HFF-Myc (cell line): ENCODE measurements around the gene EHF.

Experiments
- DNase-seq: peaks from one replicate; pipeline ENCODE4 v3.0.0-alpha.2; 2011; ENCODE audit warnings: low read depth; ENCODE audit errors: extremely low read depth
- H3K4me3 ChIP-seq: replicated peaks from 2 replicates; pipeline ENCODE4 v1.5.1; 2011; ENCODE audit warnings: low read depth, mild to moderate bottlenecking, control low read depth, low read length
- TF ChIP-seq, protein P1 (sequence below): IDR thresholded peaks from 2 replicates; pipeline ENCODE4 v1.5.1; 2012; ENCODE audit warnings: mild to moderate bottlenecking, low read depth, low read length, control low read depth; ENCODE audit errors: missing control alignments

Gene EHF

DNA sequence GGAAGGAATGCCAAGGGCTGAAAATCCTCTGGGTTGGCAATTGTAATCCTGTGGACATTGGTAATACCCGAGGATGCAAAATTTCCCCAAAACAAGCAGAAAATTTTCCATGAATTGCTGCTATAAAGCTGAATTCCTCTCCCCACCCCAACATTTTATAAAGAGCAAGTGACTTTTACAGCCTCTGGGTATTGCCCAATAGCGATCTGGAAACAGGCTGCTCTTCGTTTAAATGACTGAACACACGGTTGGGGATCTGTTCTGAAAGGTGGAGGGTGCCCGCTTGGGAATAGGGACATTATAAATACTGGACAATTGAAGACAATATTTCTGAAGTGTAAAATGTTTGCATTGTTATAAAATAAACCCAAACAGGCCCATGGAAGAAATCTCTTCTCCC lies 20.6 kb downstream of the EHF start:
- no peak for DNase-seq
- TF ChIP-seq, protein P1, sequence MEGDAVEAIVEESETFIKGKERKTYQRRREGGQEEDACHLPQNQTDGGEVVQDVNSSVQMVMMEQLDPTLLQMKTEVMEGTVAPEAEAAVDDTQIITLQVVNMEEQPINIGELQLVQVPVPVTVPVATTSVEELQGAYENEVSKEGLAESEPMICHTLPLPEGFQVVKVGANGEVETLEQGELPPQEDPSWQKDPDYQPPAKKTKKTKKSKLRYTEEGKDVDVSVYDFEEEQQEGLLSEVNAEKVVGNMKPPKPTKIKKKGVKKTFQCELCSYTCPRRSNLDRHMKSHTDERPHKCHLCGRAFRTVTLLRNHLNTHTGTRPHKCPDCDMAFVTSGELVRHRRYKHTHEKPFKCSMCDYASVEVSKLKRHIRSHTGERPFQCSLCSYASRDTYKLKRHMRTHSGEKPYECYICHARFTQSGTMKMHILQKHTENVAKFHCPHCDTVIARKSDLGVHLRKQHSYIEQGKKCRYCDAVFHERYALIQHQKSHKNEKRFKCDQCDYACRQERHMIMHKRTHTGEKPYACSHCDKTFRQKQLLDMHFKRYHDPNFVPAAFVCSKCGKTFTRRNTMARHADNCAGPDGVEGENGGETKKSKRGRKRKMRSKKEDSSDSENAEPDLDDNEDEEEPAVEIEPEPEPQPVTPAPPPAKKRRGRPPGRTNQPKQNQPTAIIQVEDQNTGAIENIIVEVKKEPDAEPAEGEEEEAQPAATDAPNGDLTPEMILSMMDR: no peak
- no peak overlapping the region for H3K4me3 ChIP-seq

- TF ChIP-seq, protein P1: no peak
- no peak for DNase-seq
- no peak overlapping the region for H3K4me3 ChIP-seq
Observed at GRCh38 chr11:34642001-34642554, 21.2 kb downstream of the EHF start.

DNA sequence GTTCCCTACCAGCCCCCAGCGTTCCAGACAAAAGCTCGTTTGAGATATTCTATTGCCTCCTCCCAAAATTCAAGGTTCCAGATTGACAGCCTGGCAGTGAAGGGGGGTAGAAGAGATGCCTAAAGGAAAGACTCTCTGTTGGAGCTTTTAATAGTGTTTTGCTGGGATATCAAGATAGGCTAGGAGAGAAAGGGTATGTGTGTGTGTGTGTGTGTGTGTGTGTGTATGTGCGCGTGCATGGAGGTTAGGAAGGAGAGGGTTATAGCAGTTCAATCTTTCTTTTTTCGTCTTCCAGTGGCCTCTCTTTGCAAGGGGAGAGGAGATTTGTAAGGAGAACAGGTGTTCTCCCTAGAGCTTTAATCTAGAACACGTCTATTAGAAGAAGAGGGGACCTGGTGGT lies 22.0 kb downstream of the EHF start:
- H3K4me3 ChIP-seq: no peak overlapping the region
- no peak for DNase-seq
- TF ChIP-seq, protein P1: no peak

- TF ChIP-seq, protein P1: no peak
- no peak overlapping the region for H3K4me3 ChIP-seq
- no peak for DNase-seq
Observed at GRCh38 chr11:34643311-34643710, 22.4 kb downstream of the EHF start.

DNA sequence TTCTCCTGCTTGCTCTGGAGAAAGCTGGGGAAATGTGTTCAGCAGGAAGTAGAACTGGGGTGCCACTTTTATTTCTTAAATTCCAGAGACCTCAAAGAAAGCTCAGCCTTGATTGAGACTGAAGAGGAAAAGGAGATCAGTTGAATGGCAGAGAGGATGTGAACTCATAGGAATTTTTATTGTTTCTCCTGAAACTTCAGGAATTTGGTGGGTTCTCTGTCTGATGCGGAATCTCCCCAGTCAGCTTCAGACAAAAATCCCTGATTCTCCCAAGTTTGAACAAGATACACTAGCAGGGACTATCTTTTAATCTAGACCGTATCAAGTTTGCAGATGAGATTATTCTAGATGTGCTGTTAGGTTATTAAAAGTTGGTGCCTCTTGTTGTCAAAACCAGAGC lies 23.0 kb downstream of the EHF start:
- H3K4me3 ChIP-seq: no peak overlapping the region
- TF ChIP-seq, protein P1: no peak
- no peak for DNase-seq

- TF ChIP-seq, protein P1: no peak
- DNase-seq: no peak
- no peak overlapping the region for H3K4me3 ChIP-seq
Observed at GRCh38 chr11:34644669-34645406, 23.9 kb downstream of the EHF start.

GRCh38 chr11:34646431-34646830 lies 25.5 kb downstream of the EHF start:
- TF ChIP-seq, protein P1: peak; percentile 9
- H3K4me3 ChIP-seq: no peak overlapping the region
- no peak for DNase-seq
